ENCODE measurements around the gene KYNU. TPM values are rescaled to one million over a fixed set of nuclear protein-coding genes. Genes with fewer than 3 reads are reported as not detected.

The KYNU gene
- total and polyA plus RNA-seq, 2 donors (not counting 1 experiment from before 2014, with no cell fraction given) = 0.26 to 4.6 TPM

- H3K36me3 ChIP-seq (ENCODE audit: control insufficient read depth, insufficient read depth, low read length) = no peaks in the 10 kb centered on the region
- no peaks in the 10 kb centered on the region for H3K27me3 ChIP-seq (ENCODE audit: control insufficient read depth, insufficient read depth, low read length)
- no peaks in the 10 kb centered on the region for H3K4me1 ChIP-seq (ENCODE audit: control insufficient read depth, extremely low read depth, insufficient read depth, low read length)
- H4K20me1 ChIP-seq (ENCODE audit: control insufficient read depth, extremely low read depth, insufficient read depth, low read length) = no peaks in the 10 kb centered on the region
- no peaks in the 10 kb centered on the region for H3K9me3 ChIP-seq (ENCODE audit: control insufficient read depth, insufficient read depth, low read depth, low read length)
- no peak overlapping the region for H3K27ac ChIP-seq (ENCODE audit: insufficient read depth, low read length)
- H3K4me3 ChIP-seq (replicated peaks in 1 of 4; ENCODE audit: control extremely low read depth in 1 of 4, insufficient read depth in 1 of 4, low read depth in 3 of 4, low read length in 4 of 4) = no peak overlapping the region
- H2AFZ ChIP-seq (ENCODE audit: low read length) = no peak overlapping the region
- H3K9ac ChIP-seq (ENCODE audit: insufficient read depth, low read length) = no peak overlapping the region
- DNase-seq (ENCODE audit: low read depth in 2 of 2) = no peak
- no peak for TF ChIP-seq EZH2 (IDR thresholded peaks at IDR 0.05; ENCODE audit: low read length, missing control alignments)
- no peak for TF ChIP-seq CTCF (conservative IDR thresholded peaks at IDR 0.05 in 1 of 2, IDR thresholded peaks at IDR 0.05 in 1 of 2; ENCODE audit: low read depth in 1 of 2, low read length in 2 of 2)
- H3K79me2 ChIP-seq (ENCODE audit: control insufficient read depth, insufficient read depth, low read length) = no peaks in the 10 kb centered on the region
- no peak overlapping the region for H3K4me2 ChIP-seq (ENCODE audit: extremely low read depth, insufficient read depth, low read length)
These were observed 79.7 kb downstream of the KYNU start for GRCh38 chr2:142957144-142957543.

- Histone ChIP-seq H3K4me1 (ENCODE audit: control insufficient read depth, extremely low read depth, insufficient read depth, low read length) (no peaks in the 10 kb centered on the region), H3K4me2 (ENCODE audit: extremely low read depth, insufficient read depth, low read length) (no peak overlapping the region), H3K4me3 (replicated peaks in 1 of 4; ENCODE audit: control extremely low read depth in 1 of 4, insufficient read depth in 1 of 4, low read depth in 3 of 4, low read length in 4 of 4) (no peak overlapping the region), H4K20me1 (ENCODE audit: control insufficient read depth, extremely low read depth, insufficient read depth, low read length) (no peaks in the 10 kb centered on the region), H3K36me3 (ENCODE audit: control insufficient read depth, insufficient read depth, low read length) (no peaks in the 10 kb centered on the region), H3K9me3 (ENCODE audit: control insufficient read depth, insufficient read depth, low read depth, low read length) (no peaks in the 10 kb centered on the region), H3K9ac (ENCODE audit: insufficient read depth, low read length) (no peak overlapping the region), H2AFZ (ENCODE audit: low read length) (no peak overlapping the region), H3K27ac (ENCODE audit: insufficient read depth, low read length) (no peak overlapping the region), H3K79me2 (ENCODE audit: control insufficient read depth, insufficient read depth, low read length) (no peaks in the 10 kb centered on the region), H3K27me3 (ENCODE audit: control insufficient read depth, insufficient read depth, low read length) (no peaks in the 10 kb centered on the region)
- no peak for DNase-seq (ENCODE audit: low read depth in 2 of 2)
- TF ChIP-seq EZH2 (IDR thresholded peaks at IDR 0.05; ENCODE audit: low read length, missing control alignments) = no peak
- TF ChIP-seq CTCF (conservative IDR thresholded peaks at IDR 0.05 in 1 of 2, IDR thresholded peaks at IDR 0.05 in 1 of 2; ENCODE audit: low read depth in 1 of 2, low read length in 2 of 2) = no peak
These were observed 83.7 kb downstream of the KYNU start for GRCh38 chr2:142961202-142961601.

GRCh38 chr2:142965443-142965842 lies 88.0 kb downstream of the KYNU start:
- H2AFZ ChIP-seq (ENCODE audit: low read length) = no peak overlapping the region
- H3K36me3 ChIP-seq (ENCODE audit: control insufficient read depth, insufficient read depth, low read length) = no peaks in the 10 kb centered on the region
- no peak overlapping the region for H3K27ac ChIP-seq (ENCODE audit: insufficient read depth, low read length)
- peak; percentile 40 to 79 for DNase-seq (ENCODE audit: low read depth in 2 of 2)
- no peaks in the 10 kb centered on the region for H3K79me2 ChIP-seq (ENCODE audit: control insufficient read depth, insufficient read depth, low read length)
- H3K9ac ChIP-seq (ENCODE audit: insufficient read depth, low read length) = no peak overlapping the region
- H3K27me3 ChIP-seq (ENCODE audit: control insufficient read depth, insufficient read depth, low read length) = no peaks in the 10 kb centered on the region
- H3K4me3 ChIP-seq (replicated peaks in 1 of 4; ENCODE audit: control extremely low read depth in 1 of 4, insufficient read depth in 1 of 4, low read depth in 3 of 4, low read length in 4 of 4) = no peak overlapping the region
- no peaks in the 10 kb centered on the region for H3K9me3 ChIP-seq (ENCODE audit: control insufficient read depth, insufficient read depth, low read depth, low read length)
- no peak for TF ChIP-seq EZH2 (IDR thresholded peaks at IDR 0.05; ENCODE audit: low read length, missing control alignments)
- no peaks in the 10 kb centered on the region for H3K4me1 ChIP-seq (ENCODE audit: control insufficient read depth, extremely low read depth, insufficient read depth, low read length)
- no peak overlapping the region for H3K4me2 ChIP-seq (ENCODE audit: extremely low read depth, insufficient read depth, low read length)
- no peaks in the 10 kb centered on the region for H4K20me1 ChIP-seq (ENCODE audit: control insufficient read depth, extremely low read depth, insufficient read depth, low read length)

Measured in fibroblast of lung (primary cell).